ENCODE results near the gene SLC28A1. TPM values are rescaled to one million over a fixed set of nuclear protein-coding genes. Genes with fewer than 3 reads are reported as not detected.

SLC28A1 gene
- total RNA-seq, 2 experiments from 2014 or later, result not detected

DNA sequence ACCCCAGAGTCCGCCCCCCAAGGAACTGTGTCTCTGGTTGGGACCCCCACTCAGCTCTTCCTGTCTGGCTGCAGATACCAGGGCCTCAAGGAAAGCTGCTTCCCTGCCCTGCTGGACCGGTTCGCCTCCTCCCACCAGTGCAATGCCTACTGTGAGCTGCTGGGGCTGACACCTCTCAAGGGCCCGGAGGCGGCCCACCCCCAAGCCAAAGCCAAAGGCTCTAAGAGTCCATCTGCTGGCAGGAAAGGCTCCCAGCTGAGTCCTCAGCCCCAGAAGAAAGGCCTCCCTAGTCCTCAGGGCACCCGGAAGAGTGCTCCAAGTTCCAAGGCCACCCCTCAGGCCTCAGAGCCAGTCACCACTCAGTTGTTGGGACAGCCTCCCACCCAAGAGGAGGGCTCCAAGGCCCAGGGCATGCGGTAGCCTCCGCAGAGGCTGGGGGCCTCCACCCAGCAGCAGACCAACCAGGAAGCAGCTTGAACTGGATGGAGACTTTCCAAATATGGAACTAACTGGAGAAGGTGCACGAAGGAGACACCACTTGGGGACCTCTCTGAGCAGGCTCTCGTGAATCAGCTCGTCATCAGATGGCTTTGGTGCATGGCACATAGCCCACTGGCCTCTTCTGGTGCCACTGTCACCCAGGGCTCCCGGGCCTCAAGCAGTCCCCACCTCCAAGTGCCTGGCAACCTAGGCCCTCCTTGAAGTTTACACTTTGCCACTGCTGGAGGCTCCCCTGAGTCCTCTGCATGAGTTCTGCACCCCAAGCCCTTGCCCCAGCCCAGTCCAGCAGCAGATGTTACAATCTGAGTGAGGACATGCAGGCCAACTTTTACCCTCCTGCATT lies 16.2 kb upstream of the SLC28A1 start:
- no peaks in the 10 kb centered on the region for H3K4me1 ChIP-seq (ENCODE audit: insufficient read depth, low read length, poor library complexity, severe bottlenecking)
- DNase-seq (ENCODE audit: low spot score), result no peak
- no peak overlapping the region for H3K4me2 ChIP-seq (ENCODE audit: low read length)
- TF ChIP-seq EZH2phosphoT487 (IDR thresholded peaks at IDR 0.05; ENCODE audit: borderline replicate concordance, low read depth, low read length), result no peak
- TF ChIP-seq, protein P1, sequence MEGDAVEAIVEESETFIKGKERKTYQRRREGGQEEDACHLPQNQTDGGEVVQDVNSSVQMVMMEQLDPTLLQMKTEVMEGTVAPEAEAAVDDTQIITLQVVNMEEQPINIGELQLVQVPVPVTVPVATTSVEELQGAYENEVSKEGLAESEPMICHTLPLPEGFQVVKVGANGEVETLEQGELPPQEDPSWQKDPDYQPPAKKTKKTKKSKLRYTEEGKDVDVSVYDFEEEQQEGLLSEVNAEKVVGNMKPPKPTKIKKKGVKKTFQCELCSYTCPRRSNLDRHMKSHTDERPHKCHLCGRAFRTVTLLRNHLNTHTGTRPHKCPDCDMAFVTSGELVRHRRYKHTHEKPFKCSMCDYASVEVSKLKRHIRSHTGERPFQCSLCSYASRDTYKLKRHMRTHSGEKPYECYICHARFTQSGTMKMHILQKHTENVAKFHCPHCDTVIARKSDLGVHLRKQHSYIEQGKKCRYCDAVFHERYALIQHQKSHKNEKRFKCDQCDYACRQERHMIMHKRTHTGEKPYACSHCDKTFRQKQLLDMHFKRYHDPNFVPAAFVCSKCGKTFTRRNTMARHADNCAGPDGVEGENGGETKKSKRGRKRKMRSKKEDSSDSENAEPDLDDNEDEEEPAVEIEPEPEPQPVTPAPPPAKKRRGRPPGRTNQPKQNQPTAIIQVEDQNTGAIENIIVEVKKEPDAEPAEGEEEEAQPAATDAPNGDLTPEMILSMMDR (conservative IDR thresholded peaks at IDR 0.05; ENCODE audit: low read length), result no peak
- H3K36me3 ChIP-seq (ENCODE audit: insufficient read depth, low read length), result no peaks in the 10 kb centered on the region
- intact Hi-C loops (cut with micrococcal nuclease; ENCODE audit: unreplicated experiment), result no loop called here
- no peaks in the 10 kb centered on the region for H3K79me2 ChIP-seq (ENCODE audit: insufficient read depth, low read depth, low read length)
- H3K27ac ChIP-seq (ENCODE audit: low read depth, low read length, poor library complexity, severe bottlenecking), result no peak overlapping the region
- no peaks in the 10 kb centered on the region for H3K9me2 ChIP-seq (ENCODE audit: insufficient read depth, low read length)
- no peak overlapping the region for H2AFZ ChIP-seq (ENCODE audit: low read length)
- no peaks in the 10 kb centered on the region for H4K20me1 ChIP-seq (ENCODE audit: insufficient read depth, low read length)
- H3K4me3 ChIP-seq (ENCODE audit: low read depth, low read length, poor library complexity, severe bottlenecking), result no peak overlapping the region
- ChIA-PET POLR2A (no interaction called here), CTCF (ENCODE audit: unreplicated experiment) (no interaction called here)
- BruUV-seq (replicated peaks), result no TSS peak
- no peaks in the 10 kb centered on the region for H3K9me3 ChIP-seq (ENCODE audit: low read length)

DNA sequence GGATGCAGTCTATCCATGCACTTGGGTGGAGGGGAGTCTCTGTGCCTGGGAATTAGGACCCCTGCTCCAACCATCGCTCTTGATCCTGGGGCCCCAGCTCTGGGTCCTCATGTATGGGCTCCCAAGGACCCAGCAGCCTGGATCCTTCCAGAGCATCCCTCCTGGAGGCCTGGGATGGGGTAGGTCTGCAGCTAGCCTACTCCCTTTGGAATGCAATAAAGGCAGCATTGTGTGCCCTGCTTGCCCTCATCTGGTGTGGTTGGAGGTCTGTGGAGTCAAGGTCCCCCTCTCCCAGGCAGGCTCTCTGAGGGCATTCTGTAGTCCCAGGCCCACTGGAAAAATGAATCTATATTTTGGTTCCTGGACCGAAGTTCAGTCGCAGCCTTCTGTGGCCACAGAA lies 15.0 kb upstream of the SLC28A1 start:
- CTCF ChIA-PET (ENCODE audit: unreplicated experiment), result no interaction called here
- Histone ChIP-seq H3K27ac (ENCODE audit: low read depth, low read length, poor library complexity, severe bottlenecking) (no peak overlapping the region), H3K4me1 (ENCODE audit: insufficient read depth, low read length, poor library complexity, severe bottlenecking) (no peaks in the 10 kb centered on the region), H3K4me3 (ENCODE audit: low read depth, low read length, poor library complexity, severe bottlenecking) (no peak overlapping the region), H3K9me3 (ENCODE audit: low read length) (no peaks in the 10 kb centered on the region), H3K9me2 (ENCODE audit: insufficient read depth, low read length) (no peaks in the 10 kb centered on the region), H2AFZ (ENCODE audit: low read length) (no peak overlapping the region), H3K4me2 (ENCODE audit: low read length) (no peak overlapping the region), H3K36me3 (ENCODE audit: insufficient read depth, low read length) (no peaks in the 10 kb centered on the region), H3K79me2 (ENCODE audit: insufficient read depth, low read depth, low read length) (no peaks in the 10 kb centered on the region), H4K20me1 (ENCODE audit: insufficient read depth, low read length) (no peaks in the 10 kb centered on the region)
- POLR2A ChIA-PET, result no interaction called here
- TF ChIP-seq, protein P1 (conservative IDR thresholded peaks at IDR 0.05; ENCODE audit: low read length), result no peak
- intact Hi-C loops (cut with micrococcal nuclease; ENCODE audit: unreplicated experiment), result no loop called here
- BruUV-seq (replicated peaks), result no TSS peak
- DNase-seq (ENCODE audit: low spot score), result no peak

DNA sequence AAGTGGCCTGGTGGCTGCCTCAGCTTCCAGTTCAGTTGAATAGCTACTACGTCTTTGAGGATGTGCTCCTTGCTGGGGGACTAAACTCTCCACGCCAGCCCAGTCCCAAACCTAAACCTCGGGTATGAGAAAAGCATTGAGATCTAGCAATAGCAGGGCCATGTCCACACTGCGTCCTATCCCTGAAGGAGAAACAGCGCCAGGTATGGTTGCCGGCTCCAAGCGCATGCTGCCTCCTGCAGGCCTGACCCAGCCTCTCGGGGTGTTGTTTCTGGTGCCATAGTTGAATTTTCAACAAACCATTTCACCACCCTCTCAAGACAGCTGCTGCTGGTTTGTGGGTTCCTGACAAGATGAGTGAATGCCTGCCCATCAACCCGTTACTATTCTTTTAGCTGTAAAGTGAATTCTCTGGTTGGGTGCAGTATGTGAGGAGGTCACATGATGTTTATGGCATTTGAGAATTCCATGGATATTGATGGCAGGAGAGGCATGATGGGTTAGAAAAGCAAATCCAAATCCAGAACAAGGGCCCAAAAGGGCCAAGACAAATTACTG lies 13.0 kb upstream of the SLC28A1 start:
- no peak overlapping the region for H3K4me2 ChIP-seq (ENCODE audit: low read length)
- POLR2A ChIA-PET, result no interaction called here

More for the DNA sequence above, 13.0 kb upstream of the SLC28A1 start:
- H3K36me3 ChIP-seq (ENCODE audit: insufficient read depth, low read length), result no peaks in the 10 kb centered on the region
- CTCF ChIA-PET (ENCODE audit: unreplicated experiment), result no interaction called here
- no peak overlapping the region for H3K27ac ChIP-seq (ENCODE audit: low read depth, low read length, poor library complexity, severe bottlenecking)
- no peaks in the 10 kb centered on the region for H3K4me1 ChIP-seq (ENCODE audit: insufficient read depth, low read length, poor library complexity, severe bottlenecking)
- H3K9me3 ChIP-seq (ENCODE audit: low read length), result no peaks in the 10 kb centered on the region
- no peak overlapping the region for H3K4me3 ChIP-seq (ENCODE audit: low read depth, low read length, poor library complexity, severe bottlenecking)
- no peak overlapping the region for H2AFZ ChIP-seq (ENCODE audit: low read length)
- BruUV-seq (replicated peaks), result no TSS peak
- no peaks in the 10 kb centered on the region for H3K9me2 ChIP-seq (ENCODE audit: insufficient read depth, low read length)
- no peaks in the 10 kb centered on the region for H3K79me2 ChIP-seq (ENCODE audit: insufficient read depth, low read depth, low read length)
- DNase-seq (ENCODE audit: low spot score), result no peak
- TF ChIP-seq, protein P1 (conservative IDR thresholded peaks at IDR 0.05; ENCODE audit: low read length), result 0 out of 2 replicates have a peak, but pooled peaks have one; percentile 14
- no peak for TF ChIP-seq EZH2phosphoT487 (IDR thresholded peaks at IDR 0.05; ENCODE audit: borderline replicate concordance, low read depth, low read length)
- no peaks in the 10 kb centered on the region for H4K20me1 ChIP-seq (ENCODE audit: insufficient read depth, low read length)
- intact Hi-C loops (cut with micrococcal nuclease; ENCODE audit: unreplicated experiment), result no loop called here

Measured in OCI-LY7 (cell line).